Osteocyte (in vitro differentiated cells): ENCODE results near the gene DOCK3. TPM values are rescaled to one million over a fixed set of nuclear protein-coding genes. Genes with fewer than 3 reads are reported as not detected.
"Not testable (repeated sequence)": the region's sequence is repeated elsewhere in the genome, so short reads cannot be mapped to it uniquely, and the experiment has no call there.

ENCODE experiments used
- DNase-seq: peaks from one replicate; pipeline ENCODE4 v3.0.0; 2021; ENCODE audit warnings: mixed read lengths; ENCODE audit not compliant: unreplicated experiment; ENCODE audit errors: extremely low spot score
- H3K27ac Mint-ChIP-seq: one replicate; pipeline ENCODE4 v1.8.0; 2021; ENCODE audit warnings: mild to moderate bottlenecking, mixed read lengths; ENCODE audit not compliant: unreplicated experiment
- H3K27me3 Mint-ChIP-seq: one replicate; pipeline ENCODE4 v1.8.0; 2021; ENCODE audit warnings: mixed read lengths; ENCODE audit not compliant: unreplicated experiment
- H3K36me3 Mint-ChIP-seq: one replicate; pipeline ENCODE4 v1.8.0; 2021; ENCODE audit warnings: mixed read lengths; ENCODE audit not compliant: unreplicated experiment
- H3K4me1 Mint-ChIP-seq: one replicate; pipeline ENCODE4 v1.8.0; 2021; ENCODE audit warnings: mixed read lengths; ENCODE audit not compliant: unreplicated experiment
- H3K4me3 Mint-ChIP-seq: one replicate; pipeline ENCODE4 v1.8.0; 2021; ENCODE audit warnings: mild to moderate bottlenecking, moderate library complexity, mixed read lengths; ENCODE audit not compliant: unreplicated experiment
- H3K9me3 Mint-ChIP-seq: one replicate; pipeline ENCODE4 v1.8.0; 2021; ENCODE audit warnings: mixed read lengths; ENCODE audit not compliant: unreplicated experiment
- total RNA-seq: library from RNA; stranded (reverse); gene quantifications from 2 replicates; pipeline ENCODE4 v1.2.1, GENCODE V29; 2021
- TF ChIP-seq, protein P1 (sequence below): fragments of 200-600 bp; sonication (generic); IDR thresholded peaks from 2 replicates; pipeline ENCODE4 v1.5.0; 2021; ENCODE audit warnings: antibody characterized with exemption, mild to moderate bottlenecking, moderate library complexity

DOCK3 gene
- total RNA-seq, 1 donor from 2014 or later: 0.24 TPM

DNA sequence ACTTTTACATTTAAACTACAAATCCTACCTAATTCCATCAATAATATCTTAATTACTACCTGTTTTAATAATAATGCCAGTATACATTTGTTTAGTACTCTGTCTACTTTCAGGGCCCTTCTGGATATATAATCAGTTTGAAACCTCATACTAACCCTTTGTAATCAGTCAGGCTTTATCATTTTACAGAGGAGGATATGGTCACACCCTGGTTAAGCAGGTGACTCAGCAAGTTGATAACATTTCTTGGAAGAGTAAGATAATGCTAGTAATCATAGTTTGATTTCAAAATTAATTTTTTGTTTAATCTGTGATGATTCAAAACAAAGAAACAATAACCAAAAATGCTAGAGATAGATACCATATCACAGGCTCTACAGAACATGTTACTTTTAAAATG is 502.2 kb downstream of the DOCK3 start:
- no peaks in the 10 kb centered on the region for H3K27me3 Mint-ChIP-seq
- H3K4me3 Mint-ChIP-seq: no peak overlapping the region
- H3K4me1 Mint-ChIP-seq: no peaks in the 10 kb centered on the region
- no peak for DNase-seq
- peaks cover 22% of the 10 kb centered on the region for H3K9me3 Mint-ChIP-seq
- TF ChIP-seq, protein P1, sequence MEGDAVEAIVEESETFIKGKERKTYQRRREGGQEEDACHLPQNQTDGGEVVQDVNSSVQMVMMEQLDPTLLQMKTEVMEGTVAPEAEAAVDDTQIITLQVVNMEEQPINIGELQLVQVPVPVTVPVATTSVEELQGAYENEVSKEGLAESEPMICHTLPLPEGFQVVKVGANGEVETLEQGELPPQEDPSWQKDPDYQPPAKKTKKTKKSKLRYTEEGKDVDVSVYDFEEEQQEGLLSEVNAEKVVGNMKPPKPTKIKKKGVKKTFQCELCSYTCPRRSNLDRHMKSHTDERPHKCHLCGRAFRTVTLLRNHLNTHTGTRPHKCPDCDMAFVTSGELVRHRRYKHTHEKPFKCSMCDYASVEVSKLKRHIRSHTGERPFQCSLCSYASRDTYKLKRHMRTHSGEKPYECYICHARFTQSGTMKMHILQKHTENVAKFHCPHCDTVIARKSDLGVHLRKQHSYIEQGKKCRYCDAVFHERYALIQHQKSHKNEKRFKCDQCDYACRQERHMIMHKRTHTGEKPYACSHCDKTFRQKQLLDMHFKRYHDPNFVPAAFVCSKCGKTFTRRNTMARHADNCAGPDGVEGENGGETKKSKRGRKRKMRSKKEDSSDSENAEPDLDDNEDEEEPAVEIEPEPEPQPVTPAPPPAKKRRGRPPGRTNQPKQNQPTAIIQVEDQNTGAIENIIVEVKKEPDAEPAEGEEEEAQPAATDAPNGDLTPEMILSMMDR: no peak
- no peak overlapping the region for H3K27ac Mint-ChIP-seq
- H3K36me3 Mint-ChIP-seq: no peaks in the 10 kb centered on the region

DNA sequence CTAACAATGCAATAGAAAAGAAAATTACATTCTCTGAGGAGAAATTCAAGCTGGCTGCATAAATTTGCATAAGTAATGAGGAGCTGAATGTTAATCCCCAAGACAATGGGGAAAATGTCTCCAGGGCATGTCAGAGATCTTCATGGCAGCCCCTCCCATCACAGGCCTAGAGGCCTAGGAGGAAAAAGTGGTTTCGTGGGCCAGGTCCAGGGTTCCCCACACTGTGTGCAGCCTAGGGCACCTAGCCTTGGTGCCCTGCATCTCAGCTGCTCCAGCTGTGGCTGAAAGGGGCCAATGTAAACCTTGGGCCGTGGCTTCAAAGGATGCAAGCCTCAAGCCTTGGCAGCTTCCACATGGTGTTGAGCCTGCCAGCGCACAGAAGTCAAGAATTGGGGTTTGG is 511.7 kb downstream of the DOCK3 start:
- not testable (repeated sequence) for H3K4me1 Mint-ChIP-seq, H3K27me3 Mint-ChIP-seq, H3K27ac Mint-ChIP-seq, H3K9me3 Mint-ChIP-seq, H3K36me3 Mint-ChIP-seq, DNase-seq, H3K4me3 Mint-ChIP-seq

DNA sequence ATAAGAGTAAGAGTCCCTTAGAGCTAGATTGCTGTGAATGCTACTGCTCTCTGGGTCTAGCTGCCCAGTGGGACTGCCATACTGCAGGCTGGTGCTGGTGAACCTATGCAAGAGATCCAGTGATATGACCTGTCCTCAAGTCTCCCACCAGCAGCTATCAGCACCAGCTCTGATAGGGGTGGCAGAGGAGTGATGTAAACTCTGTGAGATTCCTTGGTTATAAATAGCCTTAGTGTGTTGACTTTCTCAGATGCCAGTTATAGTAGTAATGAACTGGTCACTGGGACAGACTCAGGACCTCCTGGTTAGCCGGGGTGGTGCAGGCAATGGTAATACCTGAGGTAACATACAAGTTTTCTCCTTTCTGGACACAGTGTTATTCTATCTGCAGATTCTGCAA is 515.5 kb downstream of the DOCK3 start:
- TF ChIP-seq, protein P1: no peak
- no peaks in the 10 kb centered on the region for H3K4me1 Mint-ChIP-seq
- peaks cover 10% of the 10 kb centered on the region for H3K9me3 Mint-ChIP-seq
- H3K4me3 Mint-ChIP-seq: no peak overlapping the region
- no peaks in the 10 kb centered on the region for H3K27me3 Mint-ChIP-seq
- no peaks in the 10 kb centered on the region for H3K36me3 Mint-ChIP-seq
- DNase-seq: no peak
- no peak overlapping the region for H3K27ac Mint-ChIP-seq

DNA sequence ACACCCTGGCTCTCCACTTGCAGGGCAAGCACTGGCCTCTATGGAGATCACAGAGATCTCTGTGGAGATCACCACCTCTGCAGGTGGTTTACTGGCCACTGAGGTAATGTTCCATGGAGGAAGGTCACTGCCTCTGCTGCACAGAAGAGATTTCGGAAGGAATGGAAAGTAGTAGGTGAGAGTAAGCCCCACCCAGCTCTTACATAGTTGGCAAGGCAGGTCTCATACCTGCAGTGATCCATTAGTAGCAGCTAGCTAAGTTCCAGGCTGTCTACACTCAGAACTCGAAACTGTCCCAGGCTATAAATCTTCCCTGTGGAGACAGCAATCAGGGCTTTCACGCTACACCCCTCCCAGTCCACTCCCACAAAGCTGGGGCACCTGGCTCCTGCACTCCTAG is 516.1 kb downstream of the DOCK3 start:
- Mint-ChIP-seq H3K36me3 (no peaks in the 10 kb centered on the region), H3K4me3 (no peak overlapping the region), H3K4me1 (no peaks in the 10 kb centered on the region), H3K27me3 (no peaks in the 10 kb centered on the region), H3K9me3 (peaks cover 6% of the 10 kb centered on the region), H3K27ac (no peak overlapping the region)
- TF ChIP-seq, protein P1: no peak
- no peak for DNase-seq

DNA sequence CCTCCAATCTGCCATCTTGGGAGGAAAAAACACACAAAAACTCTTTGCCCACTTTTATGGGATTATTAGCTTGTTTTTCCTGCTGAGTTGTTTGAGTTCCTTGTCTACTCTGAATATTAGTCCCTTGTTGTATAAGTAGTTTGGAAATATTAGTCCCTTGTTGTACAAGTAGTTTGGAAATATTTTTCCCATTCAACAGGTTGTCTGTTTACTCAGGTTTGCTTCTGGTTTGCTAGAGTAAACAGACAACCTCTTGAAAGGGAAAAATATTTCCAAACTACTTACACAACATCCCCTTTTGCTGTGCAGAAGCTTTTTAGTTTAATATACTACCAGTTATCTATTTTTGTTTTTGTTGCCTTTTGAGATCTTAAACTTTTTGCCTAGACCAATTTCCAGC is 517.0 kb downstream of the DOCK3 start:
- H3K4me3 Mint-ChIP-seq: no peak overlapping the region

More for the DNA sequence above, 517.0 kb downstream of the DOCK3 start:
- TF ChIP-seq, protein P1: no peak
- Mint-ChIP-seq H3K9me3 (peaks cover under 1% of the 10 kb centered on the region), H3K27me3 (no peaks in the 10 kb centered on the region), H3K27ac (no peak overlapping the region), H3K36me3 (no peaks in the 10 kb centered on the region), H3K4me1 (no peaks in the 10 kb centered on the region)
- no peak for DNase-seq
